GM19324 (cell line): ENCODE measurements around the gene SLC38A9.

ENCODE experiments used
- ATAC-seq: cut with Tn5 transposase; IDR thresholded peaks from one replicate; pipeline ENCODE4 v1.9.1; 2021; ENCODE audit warnings: mild to moderate bottlenecking, moderate library complexity; ENCODE audit not compliant: unreplicated experiment, low FRiP score

Gene SLC38A9

GRCh38 chr5:55668356-55668755 lies 43.8 kb downstream of the SLC38A9 start:
- no peak for ATAC-seq

GRCh38 chr5:55667938-55668337 lies 44.2 kb downstream of the SLC38A9 start:
- ATAC-seq: no peak

GRCh38 chr5:55665065-55665464 lies 47.1 kb downstream of the SLC38A9 start:
- no peak for ATAC-seq

- no peak for ATAC-seq
Measured at GRCh38 chr5:55657443-55657842, 54.7 kb downstream of the SLC38A9 start.

GRCh38 chr5:55650386-55650785 lies 61.7 kb downstream of the SLC38A9 start:
- no peak for ATAC-seq

GRCh38 chr5:55649963-55650362 lies 62.2 kb downstream of the SLC38A9 start:
- no peak for ATAC-seq

GRCh38 chr5:55645304-55645703 lies 66.8 kb downstream of the SLC38A9 start:
- no peak for ATAC-seq

- ATAC-seq: no peak
Measured at GRCh38 chr5:55638455-55638854, 73.7 kb downstream of the SLC38A9 start.

- ATAC-seq: no peak
Measured at GRCh38 chr5:55638051-55638450, 74.1 kb downstream of the SLC38A9 start.

GRCh38 chr5:55636683-55637082 lies 75.4 kb downstream of the SLC38A9 start:
- ATAC-seq: no peak

GRCh38 chr5:55636177-55636576 lies 75.9 kb downstream of the SLC38A9 start:
- no peak for ATAC-seq

- no peak for ATAC-seq
Measured at GRCh38 chr5:55634866-55635265, 77.3 kb downstream of the SLC38A9 start.

GRCh38 chr5:55634209-55634805 lies 77.8 kb downstream of the SLC38A9 start:
- ATAC-seq: no peak

- ATAC-seq: no peak
Measured at GRCh38 chr5:55633574-55634208, 78.4 kb downstream of the SLC38A9 start.

GRCh38 chr5:55629815-55630214 lies 82.3 kb downstream of the SLC38A9 start:
- ATAC-seq: no peak

- no peak for ATAC-seq
Measured at GRCh38 chr5:55626790-55627189, 85.3 kb downstream of the SLC38A9 start.

GRCh38 chr5:55625913-55626312 lies 86.2 kb downstream of the SLC38A9 start:
- no peak for ATAC-seq

GRCh38 chr5:55625589-55625909 lies 86.6 kb downstream of the SLC38A9 start:
- ATAC-seq: no peak

GRCh38 chr5:55624841-55625588 lies 87.1 kb downstream of the SLC38A9 start:
- no peak for ATAC-seq

GRCh38 chr5:55623789-55624188 lies 88.3 kb downstream of the SLC38A9 start:
- ATAC-seq: no peak

- ATAC-seq: no peak
Measured at GRCh38 chr5:55622460-55622859, 89.7 kb downstream of the SLC38A9 start.

GRCh38 chr5:55621229-55621628 lies 90.9 kb downstream of the SLC38A9 start:
- ATAC-seq: no peak
